GM12801 (cell line): ENCODE data around the gene TMEM238.

Source experiments
- TF ChIP-seq, protein P1 (sequence below): IDR thresholded peaks from one replicate; pipeline ENCODE4 v1.5.1; 2011; ENCODE audit warnings: control low read depth; ENCODE audit not compliant: insufficient read length; ENCODE audit errors: extremely low read depth

TMEM238 gene

DNA sequence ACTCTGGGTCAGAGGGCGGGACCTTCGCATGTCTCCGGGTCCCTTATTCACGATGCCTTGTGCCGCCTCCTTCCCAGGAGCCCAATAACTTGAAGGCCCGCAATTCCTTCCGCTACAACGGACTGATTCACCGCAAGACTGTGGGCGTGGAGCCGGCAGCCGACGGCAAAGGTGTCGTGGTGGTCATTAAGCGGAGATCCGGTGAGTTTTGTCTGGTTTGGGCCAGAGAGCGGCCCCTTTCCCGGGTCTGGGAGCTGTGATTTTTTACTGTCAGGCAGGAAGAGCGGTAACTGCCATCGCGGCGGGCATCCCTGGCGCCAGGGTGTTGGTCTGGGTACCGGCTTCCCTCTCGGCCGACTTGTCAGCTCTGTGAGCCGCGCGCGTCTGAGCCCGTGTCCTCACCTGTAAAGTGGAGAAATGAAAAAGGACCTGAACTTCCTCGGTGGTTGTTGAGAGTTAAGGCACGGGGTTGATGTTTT is 2.4 kb upstream of the TMEM238 start:
- TF ChIP-seq, protein P1, sequence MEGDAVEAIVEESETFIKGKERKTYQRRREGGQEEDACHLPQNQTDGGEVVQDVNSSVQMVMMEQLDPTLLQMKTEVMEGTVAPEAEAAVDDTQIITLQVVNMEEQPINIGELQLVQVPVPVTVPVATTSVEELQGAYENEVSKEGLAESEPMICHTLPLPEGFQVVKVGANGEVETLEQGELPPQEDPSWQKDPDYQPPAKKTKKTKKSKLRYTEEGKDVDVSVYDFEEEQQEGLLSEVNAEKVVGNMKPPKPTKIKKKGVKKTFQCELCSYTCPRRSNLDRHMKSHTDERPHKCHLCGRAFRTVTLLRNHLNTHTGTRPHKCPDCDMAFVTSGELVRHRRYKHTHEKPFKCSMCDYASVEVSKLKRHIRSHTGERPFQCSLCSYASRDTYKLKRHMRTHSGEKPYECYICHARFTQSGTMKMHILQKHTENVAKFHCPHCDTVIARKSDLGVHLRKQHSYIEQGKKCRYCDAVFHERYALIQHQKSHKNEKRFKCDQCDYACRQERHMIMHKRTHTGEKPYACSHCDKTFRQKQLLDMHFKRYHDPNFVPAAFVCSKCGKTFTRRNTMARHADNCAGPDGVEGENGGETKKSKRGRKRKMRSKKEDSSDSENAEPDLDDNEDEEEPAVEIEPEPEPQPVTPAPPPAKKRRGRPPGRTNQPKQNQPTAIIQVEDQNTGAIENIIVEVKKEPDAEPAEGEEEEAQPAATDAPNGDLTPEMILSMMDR = no peak

DNA sequence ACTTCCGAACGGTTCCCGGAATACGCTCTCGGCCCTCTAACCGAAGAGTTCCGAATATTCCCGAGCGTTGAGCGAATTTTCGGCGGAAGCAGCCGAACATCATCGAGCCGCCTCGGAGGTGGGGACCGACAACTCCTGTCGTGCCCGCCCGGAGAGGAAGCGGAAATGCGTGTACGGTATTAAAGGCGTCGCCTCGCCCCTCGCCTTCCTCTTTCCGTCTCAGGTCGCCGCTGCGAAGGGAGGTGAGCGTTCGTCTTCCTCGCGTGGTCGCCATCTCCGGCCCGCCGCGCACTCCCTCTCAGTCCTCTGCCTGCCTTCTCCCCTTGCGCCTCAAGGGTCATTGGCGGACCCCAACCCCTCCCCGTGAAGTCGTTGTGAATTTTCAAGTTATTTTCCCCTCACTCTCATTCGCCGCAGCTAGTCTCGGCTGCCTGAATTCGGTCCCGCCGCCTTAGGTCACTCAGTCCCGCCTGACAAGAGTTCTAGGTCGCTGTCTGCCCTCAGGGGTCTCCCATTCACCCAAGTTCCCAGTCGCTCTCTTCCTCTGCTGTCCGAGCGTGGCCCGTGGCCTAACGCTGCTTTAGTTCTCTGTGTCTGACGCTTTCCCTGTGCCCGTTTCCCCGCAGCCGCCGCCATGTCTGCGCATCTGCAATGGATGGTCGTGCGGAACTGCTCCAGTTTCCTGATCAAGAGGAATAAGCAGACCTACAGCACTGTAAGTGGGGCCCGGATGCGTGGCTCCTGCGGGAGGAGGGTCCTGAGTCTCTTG is 1.8 kb upstream of the TMEM238 start, which contains the start of gene RPL28:
TSS of gene RPL28 (plus strand) at position 209 of the 769 bp plus-strand sequence. CDS start at position 635, 426 bp downstream.
- TF ChIP-seq, protein P1 = no peak

DNA sequence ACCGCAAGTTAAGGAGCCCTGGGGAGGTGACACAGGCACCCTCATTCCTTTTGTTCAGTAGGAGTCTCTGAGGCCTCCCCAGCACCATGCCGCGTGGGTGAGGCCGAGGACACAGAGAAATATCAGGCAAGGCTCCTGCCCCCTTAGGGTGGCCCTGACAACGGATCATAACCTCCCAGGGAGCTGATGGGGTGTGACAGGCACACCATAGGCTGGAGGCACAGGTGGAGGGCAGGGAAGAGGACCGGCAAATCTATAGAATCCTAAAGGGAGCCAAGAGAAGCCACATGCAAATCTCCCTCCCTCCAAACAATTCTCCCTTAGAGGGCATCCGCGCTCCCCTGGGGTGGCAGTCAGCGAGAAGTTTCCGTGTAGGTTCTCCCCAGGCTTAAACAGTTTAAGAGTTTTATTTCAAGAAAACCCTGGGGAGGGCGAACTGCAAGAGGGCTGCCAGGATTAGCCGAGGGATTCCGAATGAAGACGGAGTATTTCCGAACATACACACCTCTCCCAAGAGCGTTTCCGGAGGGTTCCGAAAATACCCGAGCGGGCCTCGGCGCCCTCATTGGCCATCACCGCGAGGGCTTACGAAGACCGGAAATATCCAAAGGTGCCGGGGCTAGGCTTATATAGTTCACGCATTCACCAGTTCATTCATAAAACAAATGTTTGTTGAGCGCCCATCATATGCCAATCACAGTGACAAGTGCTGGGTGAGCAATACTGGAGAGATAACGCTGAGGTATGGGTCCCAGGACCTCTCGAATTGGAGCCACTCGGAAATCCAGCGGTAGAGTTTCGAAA is 1.0 kb upstream of the TMEM238 start:
- TF ChIP-seq, protein P1 = no peak

DNA sequence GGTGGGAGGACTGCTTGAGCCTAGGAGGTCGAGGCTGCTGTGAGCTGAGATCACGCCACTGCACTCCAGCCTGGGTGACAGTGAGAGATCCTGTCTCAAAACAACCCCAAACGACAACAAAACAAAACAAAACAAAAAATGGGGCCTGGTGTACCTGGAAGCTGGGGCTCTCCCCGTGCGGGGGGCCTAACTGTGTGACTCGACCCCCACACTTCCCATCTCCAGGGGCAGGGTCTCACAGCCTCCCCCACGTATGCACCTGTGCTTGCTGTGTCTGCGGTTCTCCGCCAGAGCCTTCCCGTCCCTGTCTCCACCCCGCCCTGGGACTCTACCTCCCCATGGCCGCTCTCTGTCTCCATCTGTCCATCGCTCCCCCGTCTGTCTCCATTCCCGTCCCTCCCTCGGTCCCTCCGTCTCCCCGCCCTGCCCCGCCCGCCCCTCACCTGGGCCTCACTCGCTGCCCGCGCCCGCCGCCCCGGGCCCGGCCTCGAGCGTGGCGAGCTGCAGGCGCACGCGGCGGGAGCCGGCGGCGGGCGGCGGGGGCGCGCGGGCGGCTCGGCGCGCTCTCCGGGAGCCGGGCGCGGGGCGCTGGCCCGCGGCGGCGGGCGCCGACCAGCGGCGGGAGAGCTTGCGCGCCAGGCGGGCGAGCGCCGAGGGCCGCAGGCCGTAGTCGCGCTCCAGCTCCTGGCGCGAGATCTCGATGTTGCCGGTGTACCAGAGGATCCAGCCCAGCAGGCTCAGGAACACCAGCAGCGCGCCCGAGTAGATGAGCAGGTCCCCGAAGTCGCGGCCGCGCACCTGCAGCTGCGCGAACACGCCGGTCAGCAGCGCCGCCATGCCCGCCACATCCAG is 587 bp downstream of the TMEM238 start:
- TF ChIP-seq, protein P1 = no peak

DNA sequence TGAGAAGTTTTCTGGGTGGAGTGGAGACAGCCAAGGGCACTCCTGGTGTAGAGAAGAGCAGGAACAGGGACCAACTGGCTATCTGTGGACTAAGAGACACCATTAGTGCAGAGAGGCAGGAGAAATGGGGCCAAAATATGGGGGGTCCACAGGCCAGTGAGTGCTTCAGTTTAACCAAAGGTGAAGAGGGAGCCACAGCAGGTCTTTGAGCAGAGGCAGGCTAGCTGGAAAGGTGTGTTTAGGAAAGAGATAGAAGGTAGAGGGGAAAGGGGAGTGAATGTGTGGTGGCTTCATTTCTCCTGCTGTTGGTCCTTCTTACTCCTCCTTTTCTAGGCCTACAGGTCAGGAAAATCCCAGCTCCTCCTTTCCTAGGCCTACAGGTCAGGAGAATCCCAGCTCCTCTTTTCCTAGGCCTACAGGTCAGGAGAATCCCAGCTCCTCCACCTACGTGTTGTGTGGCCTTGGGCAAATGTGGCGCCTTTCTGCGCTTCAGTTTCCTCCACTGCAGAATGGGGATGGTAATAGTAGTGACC is 1.5 kb downstream of the TMEM238 start:
- TF ChIP-seq, protein P1 = no peak

DNA sequence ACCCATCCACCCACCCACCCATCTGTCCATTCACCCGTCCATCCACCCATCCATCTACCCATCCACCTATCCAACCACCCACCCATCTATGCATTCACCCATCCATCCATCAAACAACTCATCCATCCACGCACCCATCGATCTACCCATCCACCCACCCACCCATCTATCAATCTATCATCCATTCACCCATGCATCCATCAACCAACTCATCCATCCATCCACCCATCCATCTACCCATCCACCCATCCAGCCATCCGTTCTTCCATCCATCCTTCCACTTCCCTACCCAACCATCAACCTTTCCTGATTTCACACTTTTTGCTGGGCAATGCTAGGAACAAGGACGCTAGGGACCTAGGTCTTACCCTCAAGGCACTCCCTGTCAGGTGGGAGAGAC is 2.1 kb downstream of the TMEM238 start:
- TF ChIP-seq, protein P1 = no peak

DNA sequence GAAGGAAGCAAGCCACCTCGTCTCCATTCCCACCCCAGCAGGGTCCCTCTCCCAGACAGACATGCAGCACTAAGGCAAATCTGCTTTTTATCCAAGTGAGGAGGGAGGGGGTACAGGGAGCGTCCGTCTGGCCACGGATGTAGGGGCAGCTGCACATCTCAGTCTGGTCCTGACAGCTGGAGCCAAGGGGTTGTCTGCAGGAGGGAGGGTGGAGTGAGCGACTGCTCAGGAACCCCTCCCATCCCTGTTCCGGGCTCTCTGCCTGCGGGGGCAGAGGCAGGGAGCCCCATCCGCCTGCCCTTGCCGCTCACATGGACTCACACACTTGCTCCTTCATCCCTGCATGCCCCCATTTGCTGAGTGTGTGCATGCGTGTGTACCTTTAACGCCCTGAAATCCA is 4.9 kb downstream of the TMEM238 start:
- TF ChIP-seq, protein P1 = no peak
